Activated CD4-positive, alpha-beta T cell treated with anti-CD3 and anti-CD28 coated beads, Interleukin-2, Interleukin-6, amounts not matched to agents 100 ng/mL and 50 ng/mL, durations not matched to agents 16 hours and 8 hours (primary cell): ENCODE results near the gene B4GALT1.
"Not testable (repeated sequence)": the region's sequence is repeated elsewhere in the genome, so short reads cannot be mapped to it uniquely, and the experiment has no call there.

ENCODE experiments used
- DNase-seq: peaks from one replicate; pipeline ENCODE4 v3.0.0-alpha.2; 2020

The B4GALT1 gene

GRCh38 chr9:33092634-33093033 is 74.5 kb downstream of the B4GALT1 start:
- no peak for DNase-seq

GRCh38 chr9:33085672-33086071 is 81.5 kb downstream of the B4GALT1 start:
- DNase-seq, result not testable (repeated sequence)

- peak; percentile 14 for DNase-seq
Measured at GRCh38 chr9:33082538-33083326, 84.4 kb downstream of the B4GALT1 start.

- peak; percentile 11 for DNase-seq
Measured at GRCh38 chr9:33082128-33082527, 85.0 kb downstream of the B4GALT1 start.

- peak; percentile 90 for DNase-seq
Measured at GRCh38 chr9:33081128-33081851, 85.8 kb downstream of the B4GALT1 start.

GRCh38 chr9:33080534-33080933 is 86.6 kb downstream of the B4GALT1 start:
- DNase-seq, result no peak

GRCh38 chr9:33076046-33077004 is 90.8 kb downstream of the B4GALT1 start, which contains the start of gene SMU1:
SMU1 (minus strand) TSS chr9:33076674; CDS start chr9:33076608, 66 bp downstream.
- DNase-seq, result peak; percentile 98

- no peak for DNase-seq
Measured at GRCh38 chr9:33068991-33069390, 98.1 kb downstream of the B4GALT1 start.

- no peak for DNase-seq
Measured at GRCh38 chr9:33065157-33066076, 101.7 kb downstream of the B4GALT1 start.
